ENCODE data around the gene E2F4.

GRCh38 chr16:67226804-67227566 lies 35.0 kb downstream of the E2F4 start, which contains the start of gene TMEM208:
- TF ChIP-seq POLR2AphosphoS5 (IDR thresholded peaks at IDR 0.05; ENCODE audit: low read depth, low read length) (peak; percentile 71), CTCF (IDR thresholded peaks at IDR 0.05 in 2 of 3, conservative IDR thresholded peaks at IDR 0.05 in 1 of 3; ENCODE audit: borderline replicate concordance in 1 of 3, insufficient read depth in 1 of 3, low read depth in 2 of 3, low read length in 2 of 3) (peak in 2 of 3 experiments; percentile 5 to 46; a peak in 2 of 6 replicates), POLR2A (IDR thresholded peaks at IDR 0.05; ENCODE audit: borderline replicate concordance, extremely low read depth, insufficient read depth, insufficient read length) (peak; percentile 66), EZH2 (IDR thresholded peaks at IDR 0.05) (no peak), SIN3A (IDR thresholded peaks at IDR 0.05; ENCODE audit: low read depth) (peak; percentile 78), JUND (IDR thresholded peaks at IDR 0.05) (no peak), ZFX (IDR thresholded peaks at IDR 0.05) (0 out of 2 replicates have a peak, but pooled peaks have one; percentile 30), RAD21 (IDR thresholded peaks at IDR 0.05; ENCODE audit: low read depth) (no peak), REST (IDR thresholded peaks at IDR 0.05; ENCODE audit: low read depth) (no peak)

All from HCT116 (cell line).